Measurements from ENCODE around the gene CTNND2.

DNA sequence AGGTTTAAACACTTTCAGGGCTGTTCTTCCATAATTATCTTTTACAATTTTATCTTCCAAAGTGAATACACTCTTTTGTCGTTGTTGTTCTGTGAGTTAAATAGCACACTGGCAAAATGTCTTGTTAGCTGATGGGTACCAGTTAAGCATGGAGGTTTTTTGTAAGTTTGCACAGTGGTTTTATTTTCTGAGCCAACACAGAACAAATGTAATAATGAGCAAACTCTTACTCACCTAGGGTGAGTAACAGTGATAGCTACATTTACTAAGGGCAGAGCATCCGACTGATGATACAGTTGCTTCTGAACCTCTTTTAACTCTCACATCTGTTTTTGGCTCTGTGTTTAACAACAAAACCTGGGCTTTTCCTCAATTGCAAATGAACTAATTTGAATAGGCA, 103.2 kb downstream of the CTNND2 start:
- TF ChIP-seq POLR2AphosphoS5 (IDR thresholded peaks at IDR 0.05; ENCODE audit: low read depth, low read length) (no peak), MXI1 (IDR thresholded peaks at IDR 0.05; ENCODE audit: low read depth, low read length) (no peak), EP300 (IDR thresholded peaks at IDR 0.05; ENCODE audit: borderline replicate concordance in 1 of 2, low read depth in 1 of 2, low read length in 1 of 2) (no peak), RAD21 (IDR thresholded peaks at IDR 0.05; ENCODE audit: low read length) (no peak), YY1 (IDR thresholded peaks at IDR 0.05; ENCODE audit: low read depth) (no peak), GATA2 (CRISPR knock-in tag; IDR thresholded peaks at IDR 0.05) (no peak), MAX (IDR thresholded peaks at IDR 0.05; ENCODE audit: low read depth) (no peak), RFX5 (IDR thresholded peaks at IDR 0.05; ENCODE audit: low read length) (no peak), RXRA (IDR thresholded peaks at IDR 0.05; ENCODE audit: borderline replicate concordance, low read depth) (no peak)
- TF ChIP-seq, protein P1, sequence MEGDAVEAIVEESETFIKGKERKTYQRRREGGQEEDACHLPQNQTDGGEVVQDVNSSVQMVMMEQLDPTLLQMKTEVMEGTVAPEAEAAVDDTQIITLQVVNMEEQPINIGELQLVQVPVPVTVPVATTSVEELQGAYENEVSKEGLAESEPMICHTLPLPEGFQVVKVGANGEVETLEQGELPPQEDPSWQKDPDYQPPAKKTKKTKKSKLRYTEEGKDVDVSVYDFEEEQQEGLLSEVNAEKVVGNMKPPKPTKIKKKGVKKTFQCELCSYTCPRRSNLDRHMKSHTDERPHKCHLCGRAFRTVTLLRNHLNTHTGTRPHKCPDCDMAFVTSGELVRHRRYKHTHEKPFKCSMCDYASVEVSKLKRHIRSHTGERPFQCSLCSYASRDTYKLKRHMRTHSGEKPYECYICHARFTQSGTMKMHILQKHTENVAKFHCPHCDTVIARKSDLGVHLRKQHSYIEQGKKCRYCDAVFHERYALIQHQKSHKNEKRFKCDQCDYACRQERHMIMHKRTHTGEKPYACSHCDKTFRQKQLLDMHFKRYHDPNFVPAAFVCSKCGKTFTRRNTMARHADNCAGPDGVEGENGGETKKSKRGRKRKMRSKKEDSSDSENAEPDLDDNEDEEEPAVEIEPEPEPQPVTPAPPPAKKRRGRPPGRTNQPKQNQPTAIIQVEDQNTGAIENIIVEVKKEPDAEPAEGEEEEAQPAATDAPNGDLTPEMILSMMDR (IDR thresholded peaks at IDR 0.05): no peak
- TF ChIP-seq, protein P2, sequence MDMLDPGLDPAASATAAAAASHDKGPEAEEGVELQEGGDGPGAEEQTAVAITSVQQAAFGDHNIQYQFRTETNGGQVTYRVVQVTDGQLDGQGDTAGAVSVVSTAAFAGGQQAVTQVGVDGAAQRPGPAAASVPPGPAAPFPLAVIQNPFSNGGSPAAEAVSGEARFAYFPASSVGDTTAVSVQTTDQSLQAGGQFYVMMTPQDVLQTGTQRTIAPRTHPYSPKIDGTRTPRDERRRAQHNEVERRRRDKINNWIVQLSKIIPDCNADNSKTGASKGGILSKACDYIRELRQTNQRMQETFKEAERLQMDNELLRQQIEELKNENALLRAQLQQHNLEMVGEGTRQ (IDR thresholded peaks at IDR 0.05; ENCODE audit: borderline replicate concordance, low read depth, low read length): no peak
- TF ChIP-seq, protein P3, sequence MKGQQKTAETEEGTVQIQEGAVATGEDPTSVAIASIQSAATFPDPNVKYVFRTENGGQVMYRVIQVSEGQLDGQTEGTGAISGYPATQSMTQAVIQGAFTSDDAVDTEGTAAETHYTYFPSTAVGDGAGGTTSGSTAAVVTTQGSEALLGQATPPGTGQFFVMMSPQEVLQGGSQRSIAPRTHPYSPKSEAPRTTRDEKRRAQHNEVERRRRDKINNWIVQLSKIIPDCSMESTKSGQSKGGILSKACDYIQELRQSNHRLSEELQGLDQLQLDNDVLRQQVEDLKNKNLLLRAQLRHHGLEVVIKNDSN (IDR thresholded peaks at IDR 0.05; ENCODE audit: borderline replicate concordance, low read depth): no peak

Data from SK-N-SH (cell line).